Hematopoietic multipotent progenitor cell treated with erythropoietin and hydrocortisone succinate and interleukin-3 and kit ligand, for 6 days (in vitro differentiated cells): ENCODE measurements around the gene ONECUT1.
"Not testable (repeated sequence)": the region's sequence is repeated elsewhere in the genome, so short reads cannot be mapped to it uniquely, and the experiment has no call there.

Experiments
- DNase-seq: peaks from one replicate; pipeline ENCODE4 v3.0.0-alpha.2; 2015

ONECUT1 gene

GRCh38 chr15:52790169-52790708 is at the start of gene ONECUT1:
Gene ONECUT1 (minus strand): TSS chr15:52790336. CDS start chr15:52789884, 452 bp downstream.
- DNase-seq, result peak; percentile 53

- DNase-seq, result no peak
Measured at GRCh38 chr15:52834379-52834778, 44.2 kb upstream of the ONECUT1 start.

- not testable (repeated sequence) for DNase-seq
Measured at GRCh38 chr15:52824169-52824942, 34.2 kb upstream of the ONECUT1 start.

DNA sequence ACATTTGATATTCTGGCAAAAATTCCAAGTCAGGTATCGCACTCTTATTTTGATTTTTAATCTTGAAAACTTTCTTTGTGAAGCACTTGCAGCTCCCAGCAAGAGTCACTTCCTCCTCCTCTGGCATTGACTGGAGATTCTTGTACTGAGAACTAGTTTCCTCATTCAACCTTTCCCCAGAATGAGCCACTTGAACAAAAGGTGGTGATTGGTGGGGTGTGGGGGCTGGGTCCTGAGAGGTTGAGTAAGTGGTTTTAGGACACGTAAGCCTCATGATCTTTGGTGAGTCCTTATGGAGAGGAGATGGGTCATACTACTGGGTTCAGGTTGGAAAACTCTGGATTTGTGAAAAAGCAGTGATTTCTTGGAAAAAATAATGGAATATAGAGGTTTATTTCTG is 32.3 kb upstream of the ONECUT1 start:
- no peak for DNase-seq

DNA sequence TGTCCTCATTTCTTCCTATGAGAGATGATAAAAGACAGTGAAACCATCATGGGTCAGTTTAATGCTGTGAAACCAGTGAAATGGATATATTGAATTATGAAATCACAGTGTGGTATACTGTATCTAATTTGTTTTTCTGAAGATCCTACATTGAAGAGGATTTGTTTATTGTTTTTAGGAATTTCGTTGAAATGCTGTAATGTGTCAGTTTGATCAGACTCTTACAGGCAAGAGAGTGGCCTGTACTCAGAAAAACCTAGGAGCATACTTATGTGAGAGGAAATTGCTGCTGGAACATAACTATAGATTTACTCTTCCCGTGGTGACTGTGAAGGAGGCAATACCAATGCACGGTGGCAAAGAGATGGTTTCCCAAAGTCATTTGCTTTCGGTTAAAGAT is 29.1 kb upstream of the ONECUT1 start:
- no peak for DNase-seq

DNA sequence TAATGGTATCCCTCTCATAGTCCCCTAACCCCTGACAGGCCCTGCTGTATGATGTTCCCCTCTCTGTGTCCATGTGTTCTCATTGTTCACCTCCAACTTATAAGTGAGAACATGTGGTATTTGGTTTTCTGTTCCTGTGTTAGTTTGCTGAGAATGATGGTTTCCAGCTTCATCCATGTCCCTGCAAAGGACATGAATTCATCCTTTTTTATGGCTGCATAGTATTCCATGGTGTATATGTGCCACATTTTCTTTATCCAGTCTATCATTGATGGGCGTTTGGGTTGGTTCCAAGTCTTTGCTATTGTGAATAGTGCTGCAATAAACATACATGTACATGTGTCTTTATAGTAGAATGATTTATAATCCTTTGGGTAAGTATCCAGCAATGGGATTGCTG is 25.8 kb upstream of the ONECUT1 start:
- not testable (repeated sequence) for DNase-seq

GRCh38 chr15:52808996-52809395 is 18.9 kb upstream of the ONECUT1 start:
- DNase-seq, result no peak

DNA sequence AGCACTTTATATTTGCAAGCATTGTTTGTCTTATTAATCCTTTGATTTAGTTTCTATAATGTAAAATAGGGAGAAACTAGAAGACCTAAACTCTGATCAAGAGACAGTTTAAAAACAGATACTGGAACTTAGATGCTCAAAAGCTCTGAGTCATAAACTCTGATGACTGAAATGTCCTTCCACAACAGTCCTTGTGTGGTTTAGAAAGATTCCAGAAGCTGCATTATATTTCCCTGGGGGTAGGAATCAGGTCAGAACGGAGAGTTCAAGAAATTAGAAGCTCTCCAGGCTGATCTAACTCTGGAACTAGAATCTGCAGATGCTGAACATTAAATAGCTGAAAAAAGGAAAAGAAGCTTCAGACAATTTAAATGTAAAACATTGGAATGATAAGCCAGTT is 18.3 kb upstream of the ONECUT1 start:
- no peak for DNase-seq

GRCh38 chr15:52806284-52806655 is 16.1 kb upstream of the ONECUT1 start:
- no peak for DNase-seq

GRCh38 chr15:52805351-52806283 is 15.5 kb upstream of the ONECUT1 start:
- DNase-seq, result peak; percentile 49

DNA sequence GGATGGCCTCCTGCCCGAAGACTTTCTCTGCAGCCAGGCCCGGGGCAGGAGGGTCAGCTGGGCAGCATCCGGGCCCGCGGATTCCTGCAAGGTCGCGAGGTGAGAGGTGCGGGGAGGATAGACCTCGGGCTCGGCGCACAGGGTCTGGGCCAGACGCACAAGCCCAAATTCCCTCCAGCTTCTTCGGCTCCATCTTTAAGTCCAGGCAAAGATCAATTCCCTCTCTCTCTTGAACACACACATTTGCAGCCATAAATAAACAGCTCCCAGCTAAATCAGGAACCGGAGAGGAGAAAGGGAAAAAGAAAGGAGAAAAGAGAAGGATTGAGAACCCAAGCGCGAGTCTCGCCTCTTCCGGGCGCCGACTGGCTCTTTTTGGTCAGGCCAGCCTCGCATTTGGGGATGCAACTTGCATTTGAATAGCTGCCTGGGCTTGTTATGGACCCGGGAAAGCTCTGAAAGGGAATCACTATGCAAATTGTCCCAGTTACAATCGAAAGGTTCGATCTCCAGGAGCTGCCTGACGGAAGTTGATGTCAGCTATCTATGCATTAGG is 14.5 kb upstream of the ONECUT1 start:
- DNase-seq, result no peak

DNA sequence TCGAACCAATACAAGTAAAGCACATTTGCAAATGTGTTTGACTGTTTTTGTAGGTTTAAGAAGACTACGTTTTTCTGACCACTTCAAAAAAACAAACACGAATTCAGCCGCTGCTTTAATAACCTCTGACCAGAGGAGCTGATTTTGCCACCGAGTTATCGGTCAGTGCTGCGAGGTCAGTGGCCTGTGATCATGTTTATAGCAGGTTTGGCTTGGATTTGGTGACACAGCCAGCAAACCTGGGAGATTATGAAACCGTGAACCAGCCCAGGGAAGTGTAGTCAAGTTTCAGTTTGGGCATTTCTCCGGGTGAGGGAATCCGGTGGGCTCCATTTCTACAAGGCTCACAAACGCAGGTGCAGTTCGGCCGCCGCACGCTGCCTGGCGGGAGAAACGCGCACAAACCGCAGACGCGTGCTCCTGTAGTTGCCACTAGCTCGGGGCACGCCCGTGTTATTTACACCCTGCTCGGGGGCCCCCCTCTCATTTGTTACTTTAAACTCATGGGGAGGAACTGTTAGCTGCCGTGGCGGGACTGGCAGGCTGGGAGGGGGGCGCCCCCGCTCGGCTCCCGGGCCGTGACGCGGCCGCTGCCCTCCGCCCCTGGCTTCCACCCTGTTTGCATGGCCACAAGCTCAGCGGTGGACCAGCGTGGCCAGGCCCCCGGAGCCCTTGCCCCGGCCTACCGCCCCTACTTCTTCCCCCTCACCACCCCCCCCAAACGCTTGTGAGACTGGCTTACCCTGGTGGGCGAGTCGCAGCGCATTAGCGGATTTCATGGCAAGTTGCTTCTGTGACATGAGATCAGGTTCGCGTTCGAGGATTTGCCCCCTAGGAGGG is 13.6 kb upstream of the ONECUT1 start:
- no peak for DNase-seq

GRCh38 chr15:52803108-52803466 is 13.0 kb upstream of the ONECUT1 start:
- no peak for DNase-seq

DNA sequence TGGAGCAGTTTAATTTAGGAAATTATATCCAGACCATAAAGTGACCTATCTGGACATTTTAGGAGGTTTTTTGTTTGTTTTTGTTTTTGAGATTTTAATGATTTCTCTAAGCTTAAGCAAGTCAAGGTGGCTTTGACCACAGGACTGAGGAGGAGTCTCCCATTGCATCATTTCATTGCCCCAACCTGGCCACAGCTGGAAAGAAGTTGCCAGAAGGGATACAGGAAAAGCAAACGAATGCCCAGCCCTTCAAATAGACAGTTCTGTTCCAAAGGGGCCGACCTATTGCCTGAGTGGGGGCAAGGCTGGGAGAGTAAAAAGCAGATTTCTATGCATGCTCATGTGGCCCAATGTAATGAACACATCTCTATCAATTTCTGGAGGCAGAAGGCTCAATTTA is 12.0 kb upstream of the ONECUT1 start:
- DNase-seq, result no peak

GRCh38 chr15:52801748-52802085 is 11.6 kb upstream of the ONECUT1 start:
- no peak for DNase-seq

DNA sequence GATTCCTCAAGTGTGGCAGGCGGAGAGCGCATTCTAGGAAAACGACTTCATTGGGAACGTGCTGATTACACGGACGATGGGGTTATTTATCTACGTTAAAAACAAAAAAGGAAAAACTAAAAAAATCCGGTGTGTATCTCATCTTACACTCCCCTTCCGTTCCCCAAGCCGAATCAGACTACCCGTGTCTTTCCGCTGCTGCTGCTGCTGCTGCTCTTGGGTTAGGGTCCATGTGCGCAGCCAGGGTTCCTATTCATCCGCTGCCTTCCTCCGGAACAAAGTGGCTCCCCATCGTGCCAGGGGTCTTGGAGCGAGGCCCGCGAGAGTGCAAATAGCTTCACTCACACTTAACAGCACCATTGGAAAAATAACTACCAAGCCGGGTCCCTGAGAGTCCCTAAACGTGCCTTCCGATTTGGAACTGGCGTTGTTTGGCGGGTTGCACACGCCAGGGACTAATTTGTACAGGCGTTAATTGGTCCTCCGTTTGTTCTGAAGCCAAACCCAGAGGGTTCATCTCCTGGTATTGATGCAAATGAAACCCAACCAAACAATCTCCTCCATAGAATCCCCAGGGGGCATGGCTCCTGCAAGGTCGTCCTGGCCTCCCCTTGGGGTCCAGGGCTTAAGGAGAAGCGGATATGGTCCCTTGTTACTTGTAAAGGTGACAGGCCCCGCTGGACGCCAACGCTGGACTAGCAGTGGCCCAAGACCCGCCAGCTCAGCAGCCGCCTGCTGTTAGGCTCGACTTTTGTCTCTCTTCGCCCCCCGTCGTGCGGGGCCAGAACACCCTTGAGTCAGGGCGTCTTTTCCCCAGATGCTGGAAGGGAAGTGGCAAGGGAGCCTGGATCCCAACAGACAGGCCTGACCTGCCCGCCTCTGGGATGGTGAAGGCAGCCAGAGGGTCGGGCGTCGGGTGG is 11.0 kb upstream of the ONECUT1 start:
- DNase-seq, result no peak

- no peak for DNase-seq
Measured at GRCh38 chr15:52799145-52799811, 9.1 kb upstream of the ONECUT1 start.

DNA sequence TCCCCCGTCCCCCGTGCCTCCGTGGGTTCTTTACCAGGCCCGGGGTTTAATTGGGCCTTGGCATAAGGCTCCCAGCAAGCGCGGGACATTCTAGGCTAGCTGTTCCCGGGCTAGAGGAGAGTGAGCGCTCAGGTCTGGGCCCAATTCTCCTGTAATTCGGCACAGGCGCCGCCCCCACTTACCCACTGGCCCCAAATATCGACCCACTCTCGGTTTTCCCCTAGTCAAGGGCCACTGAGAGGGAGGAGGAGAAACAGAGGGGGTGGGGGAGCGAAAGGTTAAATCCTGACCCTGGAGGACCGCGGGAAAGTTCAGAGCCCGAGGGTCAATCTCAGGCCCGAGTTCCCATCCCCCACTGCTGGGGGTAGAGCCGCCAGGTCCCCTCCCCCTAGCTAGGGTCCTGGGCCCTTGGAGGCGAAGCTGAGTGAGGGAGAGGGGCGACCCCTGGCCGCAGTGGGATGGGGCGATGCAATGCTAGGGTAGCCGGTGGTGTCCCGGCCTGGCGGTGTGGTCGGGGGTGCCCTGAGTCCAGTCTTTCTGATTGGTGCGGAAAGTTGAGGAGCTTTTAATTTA is 8.5 kb upstream of the ONECUT1 start:
- DNase-seq, result no peak

- DNase-seq, result no peak
Measured at GRCh38 chr15:52797625-52798501, 7.7 kb upstream of the ONECUT1 start.
